HL-60 (cell line): Measurements from ENCODE around the gene ETV5.

Source experiments
- DNase-seq, 2 experiments: peaks; one replicate each; pipeline ENCODE4 v3.0.0-alpha.2; 2010 to 2020; ENCODE audit warnings: low read depth in 1 of 2, low spot score in 1 of 2
- H3K27ac ChIP-seq: fragments of 250-450 bp; sonication (Bioruptor Pico); replicated peaks from 2 replicates; pipeline ENCODE4 v1.5.1; 2020; ENCODE audit warnings: mild to moderate bottlenecking, moderate library complexity
- H3K27me3 ChIP-seq: fragments of 250-450 bp; sonication (Bioruptor Pico); 2 replicates; pipeline ENCODE4 v1.5.1; 2021; ENCODE audit warnings: mild to moderate bottlenecking, moderate library complexity; ENCODE audit not compliant: insufficient read depth, poor library complexity, severe bottlenecking
- H3K4me3 ChIP-seq: replicated peaks from 2 replicates; pipeline ENCODE4 v1.5.1; 2011; ENCODE audit warnings: mild to moderate bottlenecking, control low read depth, low read length; ENCODE audit not compliant: insufficient read depth
- CTCF ChIP-seq: IDR thresholded peaks from one replicate; pipeline ENCODE4 v1.5.1; 2011; ENCODE audit warnings: low read length, control low read depth, inconsistent platforms; ENCODE audit not compliant: insufficient read depth
- GABPA ChIP-seq: IDR thresholded peaks from 2 replicates; pipeline ENCODE4 v1.6.1; 2012; ENCODE audit warnings: low read depth
- POLR2AphosphoS5 ChIP-seq: IDR thresholded peaks from 2 replicates; pipeline ENCODE4 v1.6.1; 2012; ENCODE audit warnings: low read depth
- REST ChIP-seq: IDR thresholded peaks from 2 replicates; pipeline ENCODE4 v1.6.1; 2012; ENCODE audit warnings: low read depth; ENCODE audit not compliant: insufficient replicate concordance
- SPI1 ChIP-seq: IDR thresholded peaks from 2 replicates; pipeline ENCODE4 v1.6.1; 2012; ENCODE audit warnings: low read depth, mild to moderate bottlenecking, borderline replicate concordance

Gene ETV5

GRCh38 chr3:186084264-186084663 lies 24.6 kb downstream of the ETV5 start:
- no peaks in the 10 kb centered on the region for H3K27me3 ChIP-seq
- no peak for TF ChIP-seq REST
- no peak for TF ChIP-seq SPI1
- no peak for TF ChIP-seq GABPA
- no peak for TF ChIP-seq POLR2AphosphoS5
- TF ChIP-seq CTCF = no peak
- no peak overlapping the region for H3K27ac ChIP-seq
- DNase-seq = no peak
- H3K4me3 ChIP-seq = no peak overlapping the region

DNA sequence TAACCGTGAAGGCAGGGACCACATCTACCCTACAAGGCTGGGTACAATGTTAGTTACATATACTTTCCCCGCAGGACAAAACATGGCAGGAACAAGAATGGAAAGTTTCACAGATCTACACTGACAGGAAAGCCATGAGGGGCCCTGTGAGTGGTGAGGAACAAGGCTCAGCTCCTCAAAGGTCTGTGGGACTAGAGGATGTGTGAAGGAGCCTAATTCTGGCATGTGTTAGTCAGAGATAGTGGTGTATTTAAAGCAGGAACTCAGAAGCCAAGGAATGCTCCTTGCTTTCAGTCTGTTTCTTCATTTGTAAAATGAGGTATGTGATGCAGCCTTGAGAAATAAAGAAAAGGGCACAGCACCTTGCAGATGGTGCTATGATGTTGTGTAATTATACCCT lies 25.1 kb downstream of the ETV5 start:
- no peak for DNase-seq
- Histone ChIP-seq H3K4me3 (no peak overlapping the region), H3K27ac (no peak overlapping the region), H3K27me3 (no peaks in the 10 kb centered on the region)
- TF ChIP-seq GABPA (no peak), REST (no peak), SPI1 (no peak), POLR2AphosphoS5 (no peak), CTCF (no peak)

GRCh38 chr3:186082150-186082549 lies 26.7 kb downstream of the ETV5 start:
- Histone ChIP-seq H3K4me3 (no peak overlapping the region), H3K27ac (no peak overlapping the region), H3K27me3 (no peaks in the 10 kb centered on the region)
- TF ChIP-seq POLR2AphosphoS5 (no peak), REST (no peak), GABPA (no peak), SPI1 (no peak), CTCF (no peak)
- DNase-seq = no peak
